Measurements from ENCODE around the gene ARHGEF40. TPM values are rescaled to one million over a fixed set of nuclear protein-coding genes. Genes with fewer than 3 reads are reported as not detected.
"Not testable (repeated sequence)": the region's sequence is repeated elsewhere in the genome, so short reads cannot be mapped to it uniquely, and the experiment has no call there.

Gene ARHGEF40
- total RNA-seq, 1 experiment from 2014 or later = 3.6 TPM

DNA sequence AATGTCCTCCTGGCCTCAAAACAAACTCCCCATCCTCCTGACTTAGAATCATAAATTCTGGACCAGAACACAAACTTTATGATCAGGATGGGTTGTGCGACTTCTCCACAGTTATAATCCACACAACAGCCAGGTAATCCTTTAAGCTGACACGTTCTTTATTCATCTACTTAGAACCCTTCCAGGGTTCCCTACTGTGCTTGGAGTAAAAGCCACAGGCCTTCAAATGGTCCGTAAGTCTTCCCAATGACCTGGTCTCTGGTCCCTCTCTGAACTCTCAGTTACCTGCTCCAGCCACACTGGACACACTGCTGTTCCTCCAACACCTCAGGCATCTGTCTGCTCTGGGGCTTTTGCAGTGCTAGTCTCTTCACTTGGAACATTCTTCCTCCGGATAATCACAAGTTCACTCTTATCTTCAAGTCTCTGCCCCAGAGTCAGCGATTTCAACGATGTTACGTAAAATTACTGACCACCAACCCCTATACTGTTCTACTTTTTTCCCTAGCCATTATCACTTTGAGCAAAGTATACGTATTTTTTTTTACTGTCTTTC is 29.7 kb upstream of the ARHGEF40 start:
- H3K9me3 Mint-ChIP-seq (ENCODE audit: unreplicated experiment) = no peaks in the 10 kb centered on the region
- BruUV-seq (replicated peaks) = no TSS peak
- ChIA-PET CTCF (interaction anchor here (0.6 to 7.2 kb wide), 46 partner anchors 9 to 1263 kb away, joined by 3 to 391 read pairs (median 6); partner anchors contain the start of genes ARHGEF40, SLC39A2, TMEM253 and TPPP2), POLR2A (interaction anchor here (0.8 to 3.0 kb wide), 9 partner anchors 13 to 182 kb away, joined by 3 to 40 read pairs (median 5); partner anchors contain the start of gene ARHGEF40)
- H3K36me3 Mint-ChIP-seq (ENCODE audit: insufficient read depth, unreplicated experiment) = peaks cover 6% of the 10 kb centered on the region
- no peak overlapping the region for H3K4me3 Mint-ChIP-seq (ENCODE audit: unreplicated experiment)
- H3K27ac Mint-ChIP-seq (ENCODE audit: low read depth, unreplicated experiment) = no peak overlapping the region
- TF ChIP-seq, protein P1, sequence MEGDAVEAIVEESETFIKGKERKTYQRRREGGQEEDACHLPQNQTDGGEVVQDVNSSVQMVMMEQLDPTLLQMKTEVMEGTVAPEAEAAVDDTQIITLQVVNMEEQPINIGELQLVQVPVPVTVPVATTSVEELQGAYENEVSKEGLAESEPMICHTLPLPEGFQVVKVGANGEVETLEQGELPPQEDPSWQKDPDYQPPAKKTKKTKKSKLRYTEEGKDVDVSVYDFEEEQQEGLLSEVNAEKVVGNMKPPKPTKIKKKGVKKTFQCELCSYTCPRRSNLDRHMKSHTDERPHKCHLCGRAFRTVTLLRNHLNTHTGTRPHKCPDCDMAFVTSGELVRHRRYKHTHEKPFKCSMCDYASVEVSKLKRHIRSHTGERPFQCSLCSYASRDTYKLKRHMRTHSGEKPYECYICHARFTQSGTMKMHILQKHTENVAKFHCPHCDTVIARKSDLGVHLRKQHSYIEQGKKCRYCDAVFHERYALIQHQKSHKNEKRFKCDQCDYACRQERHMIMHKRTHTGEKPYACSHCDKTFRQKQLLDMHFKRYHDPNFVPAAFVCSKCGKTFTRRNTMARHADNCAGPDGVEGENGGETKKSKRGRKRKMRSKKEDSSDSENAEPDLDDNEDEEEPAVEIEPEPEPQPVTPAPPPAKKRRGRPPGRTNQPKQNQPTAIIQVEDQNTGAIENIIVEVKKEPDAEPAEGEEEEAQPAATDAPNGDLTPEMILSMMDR (IDR thresholded peaks at IDR 0.05; ENCODE audit: unreplicated experiment) = no peak
- no peaks in the 10 kb centered on the region for H3K27me3 Mint-ChIP-seq (ENCODE audit: insufficient read depth, unreplicated experiment)
- intact Hi-C loops (cut with micrococcal nuclease) = loop anchor here (1.0 to 2.0 kb wide), 4 partner anchors 26 to 343 kb away; no protein-coding TSS in a partner anchor
- no peak for DNase-seq (ENCODE audit: unreplicated experiment)
- peaks cover 37% of the 10 kb centered on the region for H3K4me1 Mint-ChIP-seq (ENCODE audit: insufficient read depth, unreplicated experiment)

DNA sequence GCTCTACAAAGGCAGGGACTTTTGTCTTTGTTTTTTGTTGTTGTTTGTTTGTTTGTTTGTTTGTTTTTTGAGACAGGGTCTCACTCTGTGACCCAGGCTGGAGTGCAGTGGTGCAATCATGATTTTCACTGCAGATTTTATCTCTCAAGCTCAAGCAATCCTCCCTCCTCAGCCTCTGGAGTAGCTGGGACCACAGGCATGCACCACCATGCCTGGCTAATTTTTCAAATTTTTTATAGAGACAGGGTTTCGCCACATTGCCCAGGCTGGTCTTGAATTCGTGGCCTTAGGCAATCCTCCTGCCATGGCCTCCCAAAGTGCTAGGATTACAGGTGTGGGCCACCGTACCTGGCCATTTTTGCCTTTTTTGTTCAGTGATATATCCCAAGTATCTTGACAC is 29.2 kb upstream of the ARHGEF40 start:
- ChIA-PET POLR2A (interaction anchor here (1.1 to 3.0 kb wide), 7 partner anchors 13 to 182 kb away, joined by 3 to 40 read pairs (median 6); no protein-coding TSS in a partner anchor), CTCF (interaction anchor here (0.6 to 7.2 kb wide), 40 partner anchors 10 to 871 kb away, joined by 3 to 391 read pairs (median 7); partner anchors contain the start of genes ARHGEF40, SLC39A2, TMEM253 and TPPP2)
- not testable (repeated sequence) for H3K9me3 Mint-ChIP-seq (ENCODE audit: unreplicated experiment); BruUV-seq (replicated peaks); H3K27me3 Mint-ChIP-seq (ENCODE audit: insufficient read depth, unreplicated experiment); DNase-seq (ENCODE audit: unreplicated experiment); H3K36me3 Mint-ChIP-seq (ENCODE audit: insufficient read depth, unreplicated experiment); H3K4me3 Mint-ChIP-seq (ENCODE audit: unreplicated experiment)
- Mint-ChIP-seq H3K27ac (ENCODE audit: low read depth, unreplicated experiment) (peak overlapping the region; percentile 83), H3K4me1 (ENCODE audit: insufficient read depth, unreplicated experiment) (peaks cover 37% of the 10 kb centered on the region)
- intact Hi-C loops (cut with micrococcal nuclease) = loop anchor here (1.0 to 2.0 kb wide), 4 partner anchors 27 to 344 kb away; no protein-coding TSS in a partner anchor

DNA sequence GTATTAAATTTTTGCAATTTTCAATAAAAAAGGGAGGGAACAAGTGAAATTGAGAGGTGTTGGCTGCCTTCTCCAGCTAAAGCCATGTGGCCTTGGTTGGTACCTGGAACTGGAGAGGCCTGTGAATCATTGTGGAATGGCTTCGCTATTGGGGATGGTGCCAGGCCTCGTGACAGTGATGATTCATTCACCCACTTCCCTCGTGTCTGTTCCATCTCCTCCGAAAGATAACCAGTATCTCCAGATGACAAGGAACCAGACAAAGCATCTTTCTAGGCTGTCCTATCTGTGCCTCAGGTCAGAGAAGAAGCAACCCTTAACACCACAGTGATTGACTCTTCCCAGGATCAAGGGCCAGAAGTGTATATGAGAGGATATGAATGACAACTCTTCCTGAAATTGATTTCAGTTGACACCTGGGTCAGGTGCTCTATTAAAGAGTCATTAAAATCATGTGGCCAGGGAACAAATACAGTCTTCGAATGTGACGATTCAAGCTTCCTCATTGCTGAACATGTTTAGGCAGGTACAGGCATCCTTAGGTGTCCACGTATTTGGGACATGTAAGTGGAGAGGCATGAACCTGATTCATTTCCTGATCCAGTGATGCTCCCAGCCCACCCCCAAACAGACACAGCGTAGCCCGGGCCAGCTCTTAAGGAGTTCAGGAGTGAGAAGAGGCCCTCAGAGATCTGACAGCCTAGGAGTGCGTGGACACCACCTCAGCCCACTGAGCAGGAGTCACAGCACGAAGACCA is 28.2 kb upstream of the ARHGEF40 start, which contains the start of gene RNASE7:
TSS of gene RNASE7 (plus strand) at position 687 of the 758 bp plus-strand sequence. CDS start 631 bp downstream, outside the sequence.
- peaks cover 37% of the 10 kb centered on the region for H3K4me1 Mint-ChIP-seq (ENCODE audit: insufficient read depth, unreplicated experiment)
- POLR2A ChIA-PET = interaction anchor here (0.8 to 3.0 kb wide), 10 partner anchors 21 to 580 kb away, joined by 3 to 40 read pairs (median 4); partner anchors contain the start of gene PIP4P1
- BruUV-seq (replicated peaks) = TSS peak; percentile 72
- peak; percentile 57 for DNase-seq (ENCODE audit: unreplicated experiment)
- CTCF ChIA-PET = interaction anchor here (0.6 to 7.2 kb wide), 22 partner anchors 9 to 409 kb away, joined by 3 to 391 read pairs (median 20); partner anchors contain the start of genes ARHGEF40, SLC39A2 and TPPP2
- H3K27ac Mint-ChIP-seq (ENCODE audit: low read depth, unreplicated experiment) = peak within 1 kb of the TSS; percentile 83
- intact Hi-C loops (cut with micrococcal nuclease) = loop anchor here (2.0 kb wide), 1 partner anchor 71 kb away; no protein-coding TSS in a partner anchor
- H3K27me3 Mint-ChIP-seq (ENCODE audit: insufficient read depth, unreplicated experiment) = no peaks in the 10 kb centered on the region
- H3K36me3 Mint-ChIP-seq (ENCODE audit: insufficient read depth, unreplicated experiment) = peaks cover 6% of the 10 kb centered on the region
- TF ChIP-seq, protein P1 (IDR thresholded peaks at IDR 0.05; ENCODE audit: unreplicated experiment) = no peak
- no peaks in the 10 kb centered on the region for H3K9me3 Mint-ChIP-seq (ENCODE audit: unreplicated experiment)
- H3K4me3 Mint-ChIP-seq (ENCODE audit: unreplicated experiment) = peak within 1 kb of the TSS; percentile 63

DNA sequence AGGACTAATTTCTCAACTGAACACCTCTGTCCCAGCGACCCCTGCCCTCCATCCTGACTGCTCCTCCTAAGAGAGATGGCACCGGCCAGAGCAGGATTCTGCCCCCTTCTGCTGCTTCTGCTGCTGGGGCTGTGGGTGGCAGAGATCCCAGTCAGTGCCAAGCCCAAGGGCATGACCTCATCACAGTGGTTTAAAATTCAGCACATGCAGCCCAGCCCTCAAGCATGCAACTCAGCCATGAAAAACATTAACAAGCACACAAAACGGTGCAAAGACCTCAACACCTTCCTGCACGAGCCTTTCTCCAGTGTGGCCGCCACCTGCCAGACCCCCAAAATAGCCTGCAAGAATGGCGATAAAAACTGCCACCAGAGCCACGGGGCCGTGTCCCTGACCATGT is 27.2 kb upstream of the ARHGEF40 start:
- TF ChIP-seq, protein P1 (IDR thresholded peaks at IDR 0.05; ENCODE audit: unreplicated experiment) = no peak
- H3K9me3 Mint-ChIP-seq (ENCODE audit: unreplicated experiment) = no peaks in the 10 kb centered on the region
- POLR2A ChIA-PET = interaction anchor here (0.8 to 2.7 kb wide), 4 partner anchors 61 to 362 kb away, joined by 3 to 15 read pairs (median 4); no protein-coding TSS in a partner anchor
- peaks cover 6% of the 10 kb centered on the region for H3K36me3 Mint-ChIP-seq (ENCODE audit: insufficient read depth, unreplicated experiment)
- no peaks in the 10 kb centered on the region for H3K27me3 Mint-ChIP-seq (ENCODE audit: insufficient read depth, unreplicated experiment)
- CTCF ChIA-PET = interaction anchor here (0.7 to 7.2 kb wide), 8 partner anchors 26 to 410 kb away, joined by 3 to 391 read pairs (median 7); partner anchors contain the start of gene SLC39A2
- peak overlapping the region; percentile 63 for H3K4me3 Mint-ChIP-seq (ENCODE audit: unreplicated experiment)
- peaks cover 37% of the 10 kb centered on the region for H3K4me1 Mint-ChIP-seq (ENCODE audit: insufficient read depth, unreplicated experiment)
- DNase-seq (ENCODE audit: unreplicated experiment) = peak; percentile 17
- intact Hi-C loops (cut with micrococcal nuclease) = no loop called here
- TSS peak; percentile 60 for BruUV-seq (replicated peaks)
- H3K27ac Mint-ChIP-seq (ENCODE audit: low read depth, unreplicated experiment) = peak overlapping the region; percentile 83

Measured in MCF 10A (cell line).